ENCODE measurements around the gene SLC6A3.
A peak's percentile ranks its signal among the peaks of the same experiment; 100 is the strongest.
"Not testable (repeated sequence)": the region's sequence is repeated elsewhere in the genome, so short reads cannot be mapped to it uniquely, and the experiment has no call there.

Gene SLC6A3

DNA sequence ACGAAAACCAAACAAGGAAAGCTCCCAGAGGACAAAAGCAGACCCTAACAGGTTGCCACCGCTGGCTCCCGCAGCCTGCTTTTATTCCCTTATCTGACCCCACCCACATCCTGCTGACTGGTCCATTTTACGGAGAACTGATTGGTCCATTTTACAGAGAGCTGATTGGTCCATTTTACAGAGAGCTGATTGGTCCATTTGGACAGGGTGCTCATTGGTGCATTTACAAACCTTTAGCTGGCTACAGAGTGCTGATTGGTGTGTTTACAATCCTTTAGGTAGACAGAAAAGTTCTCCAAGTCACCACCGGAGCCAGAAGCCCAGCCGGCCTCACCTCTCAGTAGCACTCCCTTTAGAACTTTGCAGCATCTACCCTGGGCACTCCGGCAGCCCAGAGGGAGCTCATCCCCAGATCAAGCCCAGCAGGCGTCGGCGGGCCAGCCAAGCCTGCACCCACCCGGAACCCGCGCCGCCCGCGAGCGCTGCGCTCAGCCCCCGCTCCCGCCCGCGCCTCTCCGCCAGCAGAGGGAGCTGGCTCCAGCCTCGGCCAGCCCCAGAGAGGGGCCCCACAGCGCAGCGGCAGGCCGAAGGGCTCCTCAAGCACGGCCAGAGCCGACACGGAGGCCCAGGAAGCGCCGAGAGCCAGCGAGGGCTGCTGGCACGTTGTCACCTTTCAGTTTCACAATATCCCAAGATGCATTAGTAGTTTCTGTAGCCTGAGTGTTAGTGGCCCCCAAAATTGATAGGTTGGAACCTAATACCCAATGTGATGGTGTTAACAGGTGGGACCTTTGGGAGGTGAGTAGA is 65.0 kb downstream of the SLC6A3 start:
- Mint-ChIP-seq H3K36me3 (no peaks in the 10 kb centered on the region), H3K4me1 (peaks cover 27% of the 10 kb centered on the region), H3K27ac (peak overlapping the region; percentile 70), H3K27me3 (no peaks in the 10 kb centered on the region), H3K4me3 (peak overlapping the region; percentile 64), H3K9me3 (peaks cover 2% of the 10 kb centered on the region)
- peak; percentile 92 for ATAC-seq

DNA sequence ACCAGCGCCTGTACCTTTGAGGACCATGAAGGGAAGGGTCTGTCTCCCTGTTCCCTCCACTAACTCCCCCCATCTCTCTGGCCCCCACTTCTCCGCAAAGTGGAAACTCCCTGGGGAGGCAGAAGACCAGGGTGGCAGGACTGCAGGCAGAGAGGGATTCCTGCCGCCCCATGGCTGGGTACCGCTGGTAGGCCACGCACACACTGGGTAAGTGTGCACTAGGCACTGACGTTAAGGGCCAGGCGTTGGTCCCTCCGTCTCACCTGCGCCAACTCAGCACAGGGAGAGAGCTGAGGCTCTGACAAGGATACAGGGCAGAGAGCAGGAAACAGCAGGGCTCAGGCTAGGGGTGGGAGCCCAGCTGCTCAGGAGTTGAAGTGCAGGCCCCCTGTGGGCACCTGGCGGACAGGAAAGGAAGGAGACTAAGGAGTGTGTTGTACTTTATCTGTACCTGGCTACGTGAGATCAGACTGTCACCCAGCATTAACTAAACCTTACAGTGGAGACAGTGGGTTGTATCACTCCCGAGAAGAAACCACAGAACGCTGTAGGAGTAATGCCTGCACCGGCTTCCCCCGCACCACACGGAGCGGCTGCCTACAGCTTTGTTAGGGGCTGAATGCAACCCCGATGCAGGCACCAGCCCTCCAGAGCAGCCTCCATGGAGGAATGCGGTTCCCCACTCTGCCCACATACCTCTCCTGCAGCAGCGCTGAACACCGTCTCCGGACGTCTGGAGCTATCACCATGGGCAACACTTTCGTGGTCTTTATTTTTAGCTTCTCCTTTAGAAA is 66.2 kb downstream of the SLC6A3 start:
- peaks cover 33% of the 10 kb centered on the region for H3K4me1 Mint-ChIP-seq
- no peaks in the 10 kb centered on the region for H3K27me3 Mint-ChIP-seq
- no peak for ATAC-seq
- H3K36me3 Mint-ChIP-seq = no peaks in the 10 kb centered on the region
- no peak overlapping the region for H3K4me3 Mint-ChIP-seq
- H3K9me3 Mint-ChIP-seq = peaks cover 2% of the 10 kb centered on the region
- H3K27ac Mint-ChIP-seq = no peak overlapping the region

DNA sequence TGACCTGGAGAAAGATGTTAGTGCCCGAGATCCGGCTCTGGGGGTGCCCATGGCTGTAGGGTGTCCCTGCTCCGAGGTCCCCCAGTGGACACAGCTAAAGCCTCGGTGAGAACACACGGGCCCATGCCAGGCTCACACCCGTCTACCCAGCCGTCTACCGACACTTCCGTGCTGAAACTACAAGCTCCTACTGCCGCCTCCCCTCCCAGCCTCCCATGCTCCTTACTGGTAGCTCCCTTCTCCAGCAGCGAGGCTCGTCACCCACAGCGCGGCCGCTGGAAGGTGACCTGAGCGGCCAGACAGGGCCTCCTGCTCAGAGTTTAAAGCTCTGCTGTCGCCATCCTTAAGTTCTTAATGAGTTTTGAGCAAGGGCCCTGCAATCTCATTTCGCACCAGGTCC is 67.1 kb downstream of the SLC6A3 start:
- Mint-ChIP-seq H3K4me3 (no peak overlapping the region), H3K36me3 (no peaks in the 10 kb centered on the region), H3K4me1 (peaks cover 43% of the 10 kb centered on the region), H3K9me3 (peaks cover 2% of the 10 kb centered on the region), H3K27ac (no peak overlapping the region), H3K27me3 (no peaks in the 10 kb centered on the region)
- ATAC-seq = no peak

DNA sequence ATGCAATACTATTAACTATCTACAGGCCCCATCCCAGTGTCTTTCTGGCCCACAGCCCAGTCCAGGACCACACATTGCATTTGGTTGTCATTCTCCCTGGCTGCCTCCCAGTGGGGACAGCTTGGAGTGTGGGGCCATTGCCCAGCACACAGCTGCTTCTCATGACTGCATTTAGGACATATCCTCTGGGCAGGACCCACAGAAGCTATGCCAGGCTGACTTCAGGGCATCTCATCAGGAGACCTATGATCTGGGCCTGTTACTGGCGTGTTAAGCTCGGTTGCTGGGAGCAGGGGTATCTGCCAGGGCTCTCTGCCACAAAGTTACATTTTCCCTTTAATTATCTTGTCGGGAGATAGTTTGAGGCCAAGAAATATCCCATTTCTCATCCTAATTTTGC is 68.3 kb downstream of the SLC6A3 start:
- Mint-ChIP-seq H3K36me3 (no peaks in the 10 kb centered on the region), H3K27me3 (no peaks in the 10 kb centered on the region), H3K4me3 (no peak overlapping the region), H3K9me3 (peaks cover 2% of the 10 kb centered on the region), H3K27ac (no peak overlapping the region), H3K4me1 (peaks cover 54% of the 10 kb centered on the region)
- no peak for ATAC-seq

- no peaks in the 10 kb centered on the region for H3K27me3 Mint-ChIP-seq
- H3K27ac Mint-ChIP-seq = peak overlapping the region; percentile 25
- ATAC-seq = no peak
- peaks cover 54% of the 10 kb centered on the region for H3K4me1 Mint-ChIP-seq
- H3K4me3 Mint-ChIP-seq = no peak overlapping the region
- no peaks in the 10 kb centered on the region for H3K36me3 Mint-ChIP-seq
- peaks cover 2% of the 10 kb centered on the region for H3K9me3 Mint-ChIP-seq
Observed at GRCh38 chr5:1375871-1376810, 69.1 kb downstream of the SLC6A3 start.

- H3K27ac Mint-ChIP-seq = peak overlapping the region; percentile 58
- H3K4me1 Mint-ChIP-seq = peaks cover 57% of the 10 kb centered on the region
- H3K4me3 Mint-ChIP-seq = no peak overlapping the region
- H3K36me3 Mint-ChIP-seq = no peaks in the 10 kb centered on the region
- H3K27me3 Mint-ChIP-seq = no peaks in the 10 kb centered on the region
- ATAC-seq = no peak
- H3K9me3 Mint-ChIP-seq = peaks cover 2% of the 10 kb centered on the region
Observed at GRCh38 chr5:1374679-1375055, 70.6 kb downstream of the SLC6A3 start.

DNA sequence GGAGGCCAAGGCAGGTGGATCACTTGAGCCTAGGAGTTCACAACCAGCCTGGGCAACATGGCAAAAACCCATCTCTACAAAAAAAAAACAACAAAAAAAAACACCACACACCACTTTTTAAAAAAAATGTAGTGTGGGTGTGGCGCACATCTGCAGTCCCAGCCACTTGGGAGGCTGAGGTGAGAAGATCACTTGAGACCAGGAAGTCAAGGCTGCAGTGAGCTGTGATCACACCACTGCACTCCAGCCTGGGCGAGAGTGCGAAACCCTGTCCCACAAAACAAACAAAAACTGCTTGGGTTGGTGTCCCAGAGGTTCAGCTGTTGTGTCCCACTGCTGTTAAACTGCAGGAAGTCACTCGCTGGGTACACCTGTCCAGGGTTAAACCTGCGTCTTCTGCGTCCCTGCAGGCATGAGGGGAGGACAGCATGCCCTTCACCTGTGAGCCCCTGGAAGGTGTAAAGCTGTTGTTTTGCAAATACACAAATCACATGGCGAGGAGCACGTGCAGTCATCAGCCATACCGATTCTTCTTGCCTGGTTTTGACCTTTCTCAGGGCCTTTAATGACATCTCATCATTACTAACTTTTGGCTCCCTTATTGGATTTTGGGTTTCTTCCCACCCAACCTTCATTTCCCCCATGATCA is 71.1 kb downstream of the SLC6A3 start:
- no peaks in the 10 kb centered on the region for H3K27me3 Mint-ChIP-seq

GRCh38 chr5:1371972-1372342 is 73.3 kb downstream of the SLC6A3 start:
- H3K36me3 Mint-ChIP-seq, H3K9me3 Mint-ChIP-seq, H3K27me3 Mint-ChIP-seq: not testable (repeated sequence)
- peak; percentile 59 for ATAC-seq
- peaks cover 62% of the 10 kb centered on the region for H3K4me1 Mint-ChIP-seq
- H3K27ac Mint-ChIP-seq = peak overlapping the region; percentile 84
- peak overlapping the region; percentile 18 for H3K4me3 Mint-ChIP-seq

More for the DNA sequence above, 71.1 kb downstream of the SLC6A3 start:
- H3K9me3 Mint-ChIP-seq = peaks cover 2% of the 10 kb centered on the region
- H3K4me3 Mint-ChIP-seq = no peak overlapping the region
- no peak for ATAC-seq
- peaks cover 57% of the 10 kb centered on the region for H3K4me1 Mint-ChIP-seq
- peak overlapping the region; percentile 58 for H3K27ac Mint-ChIP-seq
- H3K36me3 Mint-ChIP-seq = no peaks in the 10 kb centered on the region

DNA sequence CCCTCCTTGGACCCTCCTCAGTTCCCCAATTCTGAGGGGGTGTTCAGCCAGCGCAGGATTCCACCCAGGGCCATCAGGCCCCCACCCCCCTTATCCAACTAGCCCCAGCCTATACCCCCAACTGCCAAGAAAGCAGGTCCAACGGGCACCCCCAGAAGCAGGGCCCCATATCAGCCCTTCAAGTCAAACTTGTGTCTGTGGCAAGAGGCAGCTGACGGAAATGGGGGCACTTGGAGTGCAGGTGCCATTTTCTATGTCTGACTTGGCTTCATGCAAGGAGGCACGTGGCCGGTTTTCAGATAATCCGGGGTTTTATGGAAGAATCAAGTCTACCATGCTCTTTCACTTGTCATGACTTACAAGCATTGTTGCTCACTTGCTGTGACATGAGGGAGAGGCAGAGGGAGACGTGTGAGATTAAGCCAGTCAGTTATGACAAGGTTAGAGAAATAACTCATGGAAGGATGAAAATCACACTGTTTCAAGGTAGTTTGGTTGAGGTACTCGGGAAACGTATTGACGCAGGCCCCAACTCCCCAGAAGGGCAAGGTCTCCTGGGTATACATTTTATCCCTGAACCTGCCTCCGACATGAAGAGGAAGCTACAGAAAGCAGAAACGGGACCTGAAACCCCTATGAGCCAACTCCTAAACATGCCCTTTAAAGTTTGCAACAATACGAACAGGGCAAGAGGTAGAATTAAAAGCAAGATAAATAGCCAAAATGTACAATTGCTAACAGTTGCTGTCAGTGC is 73.8 kb downstream of the SLC6A3 start:
- Mint-ChIP-seq H3K27me3 (no peaks in the 10 kb centered on the region), H3K9me3 (no peaks in the 10 kb centered on the region), H3K36me3 (no peaks in the 10 kb centered on the region), H3K27ac (peak overlapping the region; percentile 84), H3K4me1 (peaks cover 66% of the 10 kb centered on the region), H3K4me3 (peak overlapping the region; percentile 18)
- ATAC-seq = peak; percentile 93

DNA sequence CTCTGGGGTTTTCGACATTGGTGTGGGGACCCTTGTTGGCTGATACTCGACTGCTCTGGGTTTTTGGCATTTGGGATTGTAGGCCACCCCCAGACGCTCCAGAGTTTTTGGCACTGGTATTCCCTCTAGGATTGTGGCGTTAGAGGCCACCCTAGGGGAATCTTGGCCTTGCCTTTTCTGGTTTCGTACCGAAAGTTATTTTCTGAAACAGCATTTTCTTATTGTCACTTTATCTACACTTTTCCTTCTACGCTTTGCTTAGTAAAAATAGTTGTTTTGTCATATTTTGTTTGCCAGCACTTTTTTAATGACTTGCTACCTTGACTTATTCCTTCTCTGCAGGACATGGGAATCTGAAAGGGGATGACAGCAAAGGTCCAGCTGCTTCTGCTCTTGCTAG is 75.2 kb downstream of the SLC6A3 start:
- no peak overlapping the region for H3K4me3 Mint-ChIP-seq
- H3K9me3 Mint-ChIP-seq = no peaks in the 10 kb centered on the region
- peak overlapping the region; percentile 84 for H3K27ac Mint-ChIP-seq
- no peaks in the 10 kb centered on the region for H3K36me3 Mint-ChIP-seq
- H3K27me3 Mint-ChIP-seq = no peaks in the 10 kb centered on the region
- no peak for ATAC-seq
- peaks cover 73% of the 10 kb centered on the region for H3K4me1 Mint-ChIP-seq

DNA sequence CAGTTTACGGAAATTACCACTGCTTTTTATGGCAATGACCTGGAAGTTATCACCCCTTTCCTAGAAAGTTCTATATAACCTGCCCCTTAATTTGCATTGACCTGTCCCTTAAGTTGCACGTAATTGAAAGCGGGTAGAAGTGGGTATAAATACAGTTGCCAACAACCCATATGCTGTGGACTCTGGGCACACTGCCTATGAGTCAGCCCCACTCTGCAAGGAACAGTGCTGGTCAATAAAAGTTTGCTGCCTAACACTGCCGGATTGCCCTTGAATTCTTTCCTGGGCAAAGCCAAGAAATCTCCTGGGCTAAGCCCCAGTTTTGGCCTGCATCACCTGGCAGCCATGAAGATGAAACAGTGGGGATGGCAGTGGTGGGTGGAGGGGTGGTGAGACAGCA is 76.5 kb downstream of the SLC6A3 start:
- H3K9me3 Mint-ChIP-seq = no peaks in the 10 kb centered on the region
- H3K4me1 Mint-ChIP-seq = peaks cover 63% of the 10 kb centered on the region
- ATAC-seq = no peak
- no peaks in the 10 kb centered on the region for H3K36me3 Mint-ChIP-seq
- H3K27me3 Mint-ChIP-seq = no peaks in the 10 kb centered on the region
- H3K4me3 Mint-ChIP-seq = no peak overlapping the region
- peak overlapping the region; percentile 84 for H3K27ac Mint-ChIP-seq

GRCh38 chr5:1368236-1368635 is 77.0 kb downstream of the SLC6A3 start:
- no peak for ATAC-seq
- Mint-ChIP-seq H3K4me1 (peaks cover 61% of the 10 kb centered on the region), H3K4me3 (no peak overlapping the region), H3K36me3 (no peaks in the 10 kb centered on the region), H3K9me3 (no peaks in the 10 kb centered on the region), H3K27me3 (peaks cover 5% of the 10 kb centered on the region), H3K27ac (no peak overlapping the region)

- ATAC-seq = peak; percentile 40
- peak overlapping the region; percentile 81 for H3K27ac Mint-ChIP-seq
- H3K9me3 Mint-ChIP-seq = no peaks in the 10 kb centered on the region
- peaks cover 59% of the 10 kb centered on the region for H3K4me1 Mint-ChIP-seq
- H3K4me3 Mint-ChIP-seq = peak overlapping the region; percentile 10
- peaks cover 15% of the 10 kb centered on the region for H3K27me3 Mint-ChIP-seq
- no peaks in the 10 kb centered on the region for H3K36me3 Mint-ChIP-seq
Observed at GRCh38 chr5:1367149-1367548, 78.1 kb downstream of the SLC6A3 start.

GRCh38 chr5:1366514-1366913 is 78.7 kb downstream of the SLC6A3 start:
- ATAC-seq = peak; percentile 86
- Mint-ChIP-seq H3K36me3 (no peaks in the 10 kb centered on the region), H3K9me3 (no peaks in the 10 kb centered on the region), H3K27me3 (peaks cover 15% of the 10 kb centered on the region), H3K4me1 (peaks cover 53% of the 10 kb centered on the region), H3K4me3 (peak overlapping the region; percentile 35), H3K27ac (peak overlapping the region; percentile 81)

Data from stimulated activated memory B cell treated with anti-CD40 and anti-IgM and Interleukin-4, amounts not matched to agents 10 μg/mL and 1 μg/mL and 100 μg/mL, for 72 hours (primary cell).